Measurements from ENCODE around the gene HPSE2. TPM values are rescaled to one million over a fixed set of nuclear protein-coding genes. Genes with fewer than 3 reads are reported as not detected.

HPSE2 gene
- total RNA-seq, 1 experiment from 2014 or later: 0.20 TPM

DNA sequence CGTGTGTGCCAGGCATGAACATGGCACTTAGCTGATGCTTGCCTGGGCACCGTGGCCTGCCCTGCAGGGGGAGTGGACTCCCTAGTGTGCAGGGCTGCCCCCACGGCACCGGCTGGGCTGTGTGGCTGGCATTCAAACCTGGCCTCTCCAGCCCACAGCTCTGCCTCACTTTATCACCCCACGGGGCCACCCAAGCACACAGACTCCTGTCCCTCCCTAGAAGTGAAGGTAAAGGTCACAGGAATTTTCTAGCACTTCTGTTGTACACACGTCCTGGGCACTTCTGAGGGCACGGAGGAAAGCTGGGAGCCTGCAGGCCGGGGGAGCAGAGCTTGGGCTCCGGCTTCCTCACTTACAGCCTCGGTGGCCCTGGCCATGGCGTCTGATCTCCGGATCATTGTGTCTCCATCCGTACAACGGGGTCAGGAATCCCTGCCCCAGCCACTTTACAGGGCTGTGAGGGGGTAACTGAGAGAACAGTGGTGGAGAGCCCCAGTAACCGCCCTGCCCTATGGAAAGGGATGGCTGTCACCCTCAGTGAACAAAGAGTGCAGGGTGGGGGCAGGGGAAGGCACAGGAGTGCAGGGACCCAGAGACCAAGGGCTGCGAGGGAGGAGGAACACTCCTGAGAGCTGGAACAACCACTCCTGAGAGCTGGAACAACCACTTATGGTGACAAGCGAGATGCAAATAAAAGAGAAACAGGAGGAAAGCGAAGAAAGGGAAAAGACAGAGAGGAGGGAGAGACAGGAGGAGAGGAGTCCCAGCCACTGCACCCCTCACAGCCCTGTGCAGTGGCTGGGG, 816.8 kb downstream of the HPSE2 start:
- no peak overlapping the region for H3K56ac ChIP-seq (ENCODE audit: insufficient read length, low read depth, low read length)
- H3K23me2 ChIP-seq (ENCODE audit: insufficient read length, low read depth, low read length, poor library complexity, severe bottlenecking): peaks cover 7% of the 10 kb centered on the region
- Mint-ChIP-seq H3K27ac (no peak overlapping the region; a peak in 2 of 7 replicates), H3K9me3 (no peaks in the 10 kb centered on the region), H3K4me1 (peaks cover 16 to 17% of the 10 kb centered on the region in 2 experiments), H3K27me3 (ENCODE audit: low read depth) (no peaks in the 10 kb centered on the region), H3K36me3 (ENCODE audit: insufficient read depth in 1 of 3, low read depth in 3 of 3) (peaks cover 0 to 8% (median 4%) of the 10 kb centered on the region in 3 experiments; a peak in 3 of 7 replicates), H3K4me3 (no peak overlapping the region)
- H3K4me1 ChIP-seq (ENCODE audit: insufficient read depth, low read length): peaks cover 6% of the 10 kb centered on the region; the same call in 1 of the 2 replicates
- no peak overlapping the region for H4K91ac ChIP-seq (ENCODE audit: insufficient read length, low read depth, low read length)
- H3K14ac ChIP-seq (ENCODE audit: insufficient read depth, low read length): no peak overlapping the region
- no peak overlapping the region for H3K27ac ChIP-seq (ENCODE audit: insufficient read length, low read depth, low read length)
- no peaks in the 10 kb centered on the region for H4K20me1 ChIP-seq (ENCODE audit: control insufficient read depth, insufficient read depth, insufficient read length)
- no peak for DNase-seq
- no peak overlapping the region for H4K8ac ChIP-seq (replicated peaks; ENCODE audit: insufficient read length, low read depth, low read length)
- H3K23ac ChIP-seq (ENCODE audit: insufficient read length, low read depth, low read length): no peak overlapping the region
- H3K79me1 ChIP-seq (ENCODE audit: insufficient read depth, low read depth, low read length, poor library complexity, severe bottlenecking): no peaks in the 10 kb centered on the region
- no peak overlapping the region for H2BK5ac ChIP-seq (ENCODE audit: insufficient read length, low read length)
- H3K79me2 ChIP-seq (ENCODE audit: insufficient read depth, low read length): no peaks in the 10 kb centered on the region
- no peak overlapping the region for H2AK5ac ChIP-seq (ENCODE audit: insufficient read length, low read length)
- TF ChIP-seq, protein P1, sequence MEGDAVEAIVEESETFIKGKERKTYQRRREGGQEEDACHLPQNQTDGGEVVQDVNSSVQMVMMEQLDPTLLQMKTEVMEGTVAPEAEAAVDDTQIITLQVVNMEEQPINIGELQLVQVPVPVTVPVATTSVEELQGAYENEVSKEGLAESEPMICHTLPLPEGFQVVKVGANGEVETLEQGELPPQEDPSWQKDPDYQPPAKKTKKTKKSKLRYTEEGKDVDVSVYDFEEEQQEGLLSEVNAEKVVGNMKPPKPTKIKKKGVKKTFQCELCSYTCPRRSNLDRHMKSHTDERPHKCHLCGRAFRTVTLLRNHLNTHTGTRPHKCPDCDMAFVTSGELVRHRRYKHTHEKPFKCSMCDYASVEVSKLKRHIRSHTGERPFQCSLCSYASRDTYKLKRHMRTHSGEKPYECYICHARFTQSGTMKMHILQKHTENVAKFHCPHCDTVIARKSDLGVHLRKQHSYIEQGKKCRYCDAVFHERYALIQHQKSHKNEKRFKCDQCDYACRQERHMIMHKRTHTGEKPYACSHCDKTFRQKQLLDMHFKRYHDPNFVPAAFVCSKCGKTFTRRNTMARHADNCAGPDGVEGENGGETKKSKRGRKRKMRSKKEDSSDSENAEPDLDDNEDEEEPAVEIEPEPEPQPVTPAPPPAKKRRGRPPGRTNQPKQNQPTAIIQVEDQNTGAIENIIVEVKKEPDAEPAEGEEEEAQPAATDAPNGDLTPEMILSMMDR (conservative IDR thresholded peaks at IDR 0.05): no peak
- no peak overlapping the region for H2BK20ac ChIP-seq (ENCODE audit: low read depth, low read length, poor library complexity, severe bottlenecking)
- H4K5ac ChIP-seq (ENCODE audit: insufficient read length, low read depth, low read length): no peak overlapping the region
- H2BK12ac ChIP-seq (ENCODE audit: insufficient read length, low read depth, low read length): no peak overlapping the region
- WGBS (ENCODE audit: extremely low coverage, insufficient read length, low lambda C conversion rate): no CpG with 5 or more reads among the region's 18 CpGs
- H3T11ph ChIP-seq (ENCODE audit: low read length): no peak overlapping the region
- no peak overlapping the region for H3K9ac ChIP-seq (ENCODE audit: extremely low read depth, insufficient read length, low read length)
- no peak overlapping the region for H3K4ac ChIP-seq (ENCODE audit: low read depth, low read length)
- H3K9me3 ChIP-seq (ENCODE audit: control insufficient read depth, low read depth, low read length): no peaks in the 10 kb centered on the region
- no peaks in the 10 kb centered on the region for H3K27me3 ChIP-seq (ENCODE audit: insufficient read depth, low read length)
- no peak overlapping the region for H3K4me2 ChIP-seq (ENCODE audit: insufficient read depth, insufficient read length, low read length)
- H2AFZ ChIP-seq (ENCODE audit: low read length): no peak overlapping the region
- no peak overlapping the region for H2BK120ac ChIP-seq (ENCODE audit: low read depth, low read length, poor library complexity, severe bottlenecking)
- H3K18ac ChIP-seq (ENCODE audit: insufficient read length, low read depth, low read length): no peak overlapping the region
- no peak overlapping the region for H2BK15ac ChIP-seq (ENCODE audit: low read depth, low read length)
